ENCODE measurements around the gene TMEM106B. TPM values are rescaled to one million over a fixed set of nuclear protein-coding genes. Genes with fewer than 3 reads are reported as not detected.

Gene TMEM106B
- total and polyA plus RNA-seq, 2 experiments from 2014 or later, result 37.5 to 133 TPM

DNA sequence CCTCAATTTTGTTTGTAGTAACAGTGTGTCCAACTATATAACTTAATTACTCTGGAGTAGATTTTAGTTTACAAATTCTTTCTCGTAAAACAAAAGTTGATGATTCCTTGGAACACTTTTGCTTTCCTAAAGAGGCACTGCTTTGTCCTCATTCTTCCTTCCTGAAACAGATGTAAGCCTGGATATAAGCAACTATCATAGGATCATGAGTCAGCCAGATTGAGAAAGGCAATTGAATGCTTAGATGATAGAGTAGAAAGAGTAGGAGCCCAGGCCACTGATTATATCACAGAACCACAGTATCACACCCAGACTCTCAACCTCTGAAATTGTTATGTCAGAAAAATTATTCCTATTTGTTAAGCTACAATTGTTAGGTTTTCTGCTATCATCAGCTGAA lies 69.9 kb downstream of the TMEM106B start:
- no peak overlapping the region for H2AFZ ChIP-seq
- DNase-seq (ENCODE audit: low spot score), result no peak
- no peaks in the 10 kb centered on the region for H3K27me3 ChIP-seq
- H3K9me3 ChIP-seq (ENCODE audit: low read depth), result no peaks in the 10 kb centered on the region
- WGBS (ENCODE audit: low lambda C conversion rate, missing lambda C conversion rate), result 84% methylated on average over 1 of the region's 1 CpG
- no peak overlapping the region for H3K4me3 ChIP-seq
- H3K4me1 ChIP-seq (ENCODE audit: insufficient read depth), result no peaks in the 10 kb centered on the region
- no peaks in the 10 kb centered on the region for H3K9me2 ChIP-seq (replicated peaks; ENCODE audit: insufficient read depth)
- no peak overlapping the region for H3K27ac ChIP-seq
- TF ChIP-seq EZH2phosphoT487 (IDR thresholded peaks at IDR 0.05; ENCODE audit: low read depth, severe bottlenecking, unreplicated experiment), result no peak
- TF ChIP-seq EZH2 (IDR thresholded peaks at IDR 0.05; ENCODE audit: borderline replicate concordance), result no peak
- TF ChIP-seq, protein P1, sequence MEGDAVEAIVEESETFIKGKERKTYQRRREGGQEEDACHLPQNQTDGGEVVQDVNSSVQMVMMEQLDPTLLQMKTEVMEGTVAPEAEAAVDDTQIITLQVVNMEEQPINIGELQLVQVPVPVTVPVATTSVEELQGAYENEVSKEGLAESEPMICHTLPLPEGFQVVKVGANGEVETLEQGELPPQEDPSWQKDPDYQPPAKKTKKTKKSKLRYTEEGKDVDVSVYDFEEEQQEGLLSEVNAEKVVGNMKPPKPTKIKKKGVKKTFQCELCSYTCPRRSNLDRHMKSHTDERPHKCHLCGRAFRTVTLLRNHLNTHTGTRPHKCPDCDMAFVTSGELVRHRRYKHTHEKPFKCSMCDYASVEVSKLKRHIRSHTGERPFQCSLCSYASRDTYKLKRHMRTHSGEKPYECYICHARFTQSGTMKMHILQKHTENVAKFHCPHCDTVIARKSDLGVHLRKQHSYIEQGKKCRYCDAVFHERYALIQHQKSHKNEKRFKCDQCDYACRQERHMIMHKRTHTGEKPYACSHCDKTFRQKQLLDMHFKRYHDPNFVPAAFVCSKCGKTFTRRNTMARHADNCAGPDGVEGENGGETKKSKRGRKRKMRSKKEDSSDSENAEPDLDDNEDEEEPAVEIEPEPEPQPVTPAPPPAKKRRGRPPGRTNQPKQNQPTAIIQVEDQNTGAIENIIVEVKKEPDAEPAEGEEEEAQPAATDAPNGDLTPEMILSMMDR (IDR thresholded peaks at IDR 0.05; ENCODE audit: poor library complexity), result no peak
- no peaks in the 10 kb centered on the region for H3K79me2 ChIP-seq
- H3K4me2 ChIP-seq, result no peak overlapping the region
- H3K36me3 ChIP-seq (replicated peaks; ENCODE audit: insufficient read depth, low read depth), result no peaks in the 10 kb centered on the region
- no peaks in the 10 kb centered on the region for H4K20me1 ChIP-seq (ENCODE audit: insufficient read depth, poor library complexity, severe bottlenecking)

DNA sequence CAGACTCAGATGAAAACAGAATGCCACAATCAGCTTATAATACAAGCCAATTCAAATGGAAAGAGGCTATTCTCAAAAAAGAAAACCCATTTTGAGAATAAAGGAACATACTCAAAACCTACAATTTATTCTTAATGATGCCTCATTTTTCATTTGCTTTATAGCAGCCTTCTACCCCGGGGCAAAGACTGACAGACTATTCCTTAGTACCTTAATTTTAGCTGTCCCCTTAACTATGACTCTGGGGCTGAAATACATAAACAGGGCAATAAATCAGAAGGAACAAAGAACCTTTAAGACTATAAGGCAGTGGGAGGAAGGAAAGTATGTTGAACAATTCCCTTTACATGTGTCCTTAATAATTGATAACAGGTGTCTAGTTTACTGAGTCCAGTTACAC lies 76.8 kb downstream of the TMEM106B start:
- TF ChIP-seq, protein P1 (IDR thresholded peaks at IDR 0.05; ENCODE audit: poor library complexity), result no peak
- no peak for TF ChIP-seq EZH2phosphoT487 (IDR thresholded peaks at IDR 0.05; ENCODE audit: low read depth, severe bottlenecking, unreplicated experiment)
- TF ChIP-seq EZH2 (IDR thresholded peaks at IDR 0.05; ENCODE audit: borderline replicate concordance), result no peak
- Histone ChIP-seq H4K20me1 (ENCODE audit: insufficient read depth, poor library complexity, severe bottlenecking) (no peaks in the 10 kb centered on the region), H3K4me2 (no peak overlapping the region), H3K79me2 (no peaks in the 10 kb centered on the region), H2AFZ (no peak overlapping the region), H3K4me3 (no peak overlapping the region), H3K4me1 (ENCODE audit: insufficient read depth) (no peaks in the 10 kb centered on the region), H3K9me2 (replicated peaks; ENCODE audit: insufficient read depth) (no peaks in the 10 kb centered on the region), H3K27me3 (no peaks in the 10 kb centered on the region), H3K9me3 (ENCODE audit: low read depth) (no peaks in the 10 kb centered on the region), H3K27ac (no peak overlapping the region), H3K36me3 (replicated peaks; ENCODE audit: insufficient read depth, low read depth) (no peaks in the 10 kb centered on the region)
- WGBS (ENCODE audit: low lambda C conversion rate, missing lambda C conversion rate), result 61% methylated on average over 1 of the region's 1 CpG
- no peak for DNase-seq (ENCODE audit: low spot score)

DNA sequence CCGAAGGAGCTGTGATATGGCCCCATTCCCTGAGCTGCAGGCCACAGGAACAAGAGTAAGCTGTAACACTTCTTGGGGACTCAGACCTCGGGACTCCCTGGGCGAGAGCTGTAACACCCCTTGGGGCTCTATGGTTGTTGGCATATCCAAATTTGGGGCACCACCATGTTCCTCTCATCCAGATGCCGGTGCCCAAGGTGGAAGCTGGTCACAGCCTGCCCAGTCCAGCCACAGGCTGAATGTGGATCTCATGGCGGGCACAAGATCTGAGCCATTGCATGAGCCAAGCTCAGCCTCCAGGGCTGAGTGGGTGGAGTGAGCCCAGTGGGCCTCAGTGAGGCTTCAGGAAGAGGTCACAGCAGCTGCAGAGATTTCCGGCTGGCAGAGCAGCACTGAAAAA lies 78.9 kb downstream of the TMEM106B start:
- no peaks in the 10 kb centered on the region for H4K20me1 ChIP-seq (ENCODE audit: insufficient read depth, poor library complexity, severe bottlenecking)
- DNase-seq (ENCODE audit: low spot score), result no peak
- 94% methylated on average over 6 of the region's 6 CpGs for WGBS (ENCODE audit: low lambda C conversion rate, missing lambda C conversion rate)
- no peaks in the 10 kb centered on the region for H3K4me1 ChIP-seq (ENCODE audit: insufficient read depth)
- no peak overlapping the region for H2AFZ ChIP-seq
- no peaks in the 10 kb centered on the region for H3K9me3 ChIP-seq (ENCODE audit: low read depth)
- H3K27ac ChIP-seq, result no peak overlapping the region
- no peaks in the 10 kb centered on the region for H3K36me3 ChIP-seq (replicated peaks; ENCODE audit: insufficient read depth, low read depth)
- H3K4me2 ChIP-seq, result no peak overlapping the region
- no peak for TF ChIP-seq EZH2phosphoT487 (IDR thresholded peaks at IDR 0.05; ENCODE audit: low read depth, severe bottlenecking, unreplicated experiment)
- H3K27me3 ChIP-seq, result no peaks in the 10 kb centered on the region
- H3K9me2 ChIP-seq (replicated peaks; ENCODE audit: insufficient read depth), result no peaks in the 10 kb centered on the region
- no peaks in the 10 kb centered on the region for H3K79me2 ChIP-seq
- H3K4me3 ChIP-seq, result no peak overlapping the region

DNA sequence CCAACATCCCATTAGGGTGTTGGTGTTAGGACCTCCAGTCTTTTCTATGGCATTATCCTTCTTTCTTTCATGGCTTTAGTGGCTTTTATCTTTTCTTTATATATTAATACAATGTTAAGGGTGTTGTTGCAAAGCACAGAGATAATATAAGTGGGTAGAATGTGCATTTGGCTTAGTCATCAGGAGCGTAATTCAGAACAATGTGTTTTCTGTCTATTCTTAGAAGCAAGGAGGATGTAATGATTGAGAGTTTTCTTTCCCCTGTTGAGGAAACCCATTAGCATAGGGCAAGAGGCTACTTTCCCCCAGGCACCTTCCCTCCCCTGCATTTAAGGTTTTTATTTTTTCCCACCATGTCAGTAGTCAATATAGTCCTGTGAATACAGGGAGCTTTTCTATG lies 79.7 kb downstream of the TMEM106B start:
- Histone ChIP-seq H4K20me1 (ENCODE audit: insufficient read depth, poor library complexity, severe bottlenecking) (no peaks in the 10 kb centered on the region), H3K4me2 (no peak overlapping the region), H3K9me2 (replicated peaks; ENCODE audit: insufficient read depth) (no peaks in the 10 kb centered on the region), H3K4me1 (ENCODE audit: insufficient read depth) (no peaks in the 10 kb centered on the region), H3K36me3 (replicated peaks; ENCODE audit: insufficient read depth, low read depth) (no peaks in the 10 kb centered on the region), H3K4me3 (no peak overlapping the region), H3K27me3 (no peaks in the 10 kb centered on the region), H3K79me2 (no peaks in the 10 kb centered on the region), H3K27ac (no peak overlapping the region), H2AFZ (no peak overlapping the region), H3K9me3 (ENCODE audit: low read depth) (no peaks in the 10 kb centered on the region)
- TF ChIP-seq, protein P1 (IDR thresholded peaks at IDR 0.05; ENCODE audit: poor library complexity), result no peak
- TF ChIP-seq EZH2phosphoT487 (IDR thresholded peaks at IDR 0.05; ENCODE audit: low read depth, severe bottlenecking, unreplicated experiment) (no peak), EZH2 (IDR thresholded peaks at IDR 0.05; ENCODE audit: borderline replicate concordance) (no peak)
- WGBS (ENCODE audit: low lambda C conversion rate, missing lambda C conversion rate), result 100% methylated on average over 1 of the region's 1 CpG
- DNase-seq (ENCODE audit: low spot score), result no peak

All from hepatocyte (in vitro differentiated cells).